HepG2 (cell line): ENCODE data around the gene BAHCC1. TPM values are rescaled to one million over a fixed set of nuclear protein-coding genes. Genes with fewer than 3 reads are reported as not detected.
A peak's percentile ranks its signal among the peaks of the same experiment; 100 is the strongest.

Experiments
- AGO2 ChIP-seq: fragments of 200-400 bp; formaldehyde crosslinking; optimal IDR thresholded peaks from 2 replicates; pipeline ENCODE3; 2017; ENCODE audit warnings: mild to moderate bottlenecking, low read depth, low read length, moderate library complexity
- BRCA1 ChIP-seq: sonication (generic); formaldehyde crosslinking; IDR thresholded peaks from 2 replicates; pipeline ENCODE4 v1.4.0; 2020; ENCODE audit warnings: missing genetic modification reagents
- CAMTA2 ChIP-seq: sonication (generic); formaldehyde crosslinking; IDR thresholded peaks from 2 replicates; pipeline ENCODE4 v1.4.0; 2020; ENCODE audit warnings: mild to moderate bottlenecking, missing genetic modification reagents, borderline replicate concordance
- CEBPB ChIP-seq: IDR thresholded peaks from 2 replicates; pipeline ENCODE4 v1.6.1; 2011; ENCODE audit warnings: low read depth, low read length, improper control_type of control experiment, borderline replicate concordance
- FIP1L1 ChIP-seq: fragments of 200-400 bp; formaldehyde crosslinking; IDR thresholded peaks from 2 replicates; pipeline ENCODE4 v1.6.1; 2018; ENCODE audit warnings: low read depth, mild to moderate bottlenecking, low read length, moderate library complexity, borderline replicate concordance; ENCODE audit not compliant: insufficient read depth
- FOXK1 ChIP-seq: sonication (generic); formaldehyde crosslinking; IDR thresholded peaks from 2 replicates; pipeline ENCODE4 v1.4.0; 2020; ENCODE audit warnings: low read depth, missing genetic modification reagents, borderline replicate concordance
- FOXO1 ChIP-seq: sonication (generic); formaldehyde crosslinking; IDR thresholded peaks from 2 replicates; pipeline ENCODE4 v1.4.0; 2020; ENCODE audit warnings: missing genetic modification reagents
- KDM4B ChIP-seq: sonication (generic); formaldehyde crosslinking; IDR thresholded peaks from 2 replicates; pipeline ENCODE4 v1.4.0; 2020; ENCODE audit warnings: missing genetic modification reagents
- PHB2 ChIP-seq: fragments of 450-650 bp; IDR thresholded peaks from 2 replicates; pipeline ENCODE4 v1.6.1; 2018; ENCODE audit not compliant: partially characterized antibody
- POLR2G ChIP-seq: fragments of 200-400 bp; formaldehyde crosslinking; IDR thresholded peaks from 2 replicates; pipeline ENCODE4 v1.6.1; 2018; ENCODE audit warnings: mild to moderate bottlenecking, low read depth, low read length, moderate library complexity
- PTBP1 ChIP-seq: fragments of 200-400 bp; formaldehyde crosslinking; IDR thresholded peaks from 2 replicates; pipeline ENCODE4 v1.6.1; 2018; ENCODE audit warnings: low read length, low read depth; ENCODE audit not compliant: poor library complexity, severe bottlenecking
- RFXAP ChIP-seq: sonication (generic); formaldehyde crosslinking; IDR thresholded peaks from 2 replicates; pipeline ENCODE4 v1.4.0; 2020; ENCODE audit warnings: missing genetic modification reagents, borderline replicate concordance
- SP1 ChIP-seq, 2 experiments: fragments of 450-650 bp in 1 of 2; sonication (generic) in 1 of 2; formaldehyde crosslinking in 1 of 2; IDR thresholded peaks; 2 replicates each; pipeline versions ENCODE4 v1.4.0 to v1.6.1; 2016 to 2020; ENCODE audit warnings: missing genetic modification reagents in 1 of 2
- TGIF2 ChIP-seq: IDR thresholded peaks from 2 replicates; pipeline ENCODE4 v1.6.1; 2016; ENCODE audit warnings: control low read depth, missing compliant biosample characterization
- TRAFD1 ChIP-seq: sonication (generic); formaldehyde crosslinking; IDR thresholded peaks from 2 replicates; pipeline ENCODE4 v1.5.1; 2020; ENCODE audit warnings: missing genetic modification reagents, mild to moderate bottlenecking, borderline replicate concordance
- YEATS4 ChIP-seq: sonication (generic); formaldehyde crosslinking; IDR thresholded peaks from 2 replicates; pipeline ENCODE4 v1.4.0; 2020; ENCODE audit warnings: missing genetic modification reagents, borderline replicate concordance
- ZKSCAN8 ChIP-seq: IDR thresholded peaks from 2 replicates; pipeline ENCODE4 v1.6.1; 2016; ENCODE audit warnings: borderline replicate concordance, missing genetic modification reagents, missing compliant biosample characterization
- ZNF251 ChIP-seq: sonication (generic); formaldehyde crosslinking; IDR thresholded peaks from 2 replicates; pipeline ENCODE4 v1.9.0; 2021; ENCODE audit warnings: mild to moderate bottlenecking, missing genetic modification reagents
- ZNF430 ChIP-seq: sonication (generic); formaldehyde crosslinking; IDR thresholded peaks from 2 replicates; pipeline ENCODE4 v1.9.0; 2021; ENCODE audit warnings: mild to moderate bottlenecking, missing genetic modification reagents
- ZNF550 ChIP-seq: sonication (generic); formaldehyde crosslinking; IDR thresholded peaks from 2 replicates; pipeline ENCODE4 v1.4.0; 2020; ENCODE audit warnings: mild to moderate bottlenecking, missing genetic modification reagents, borderline replicate concordance
- ZNF589 ChIP-seq: sonication (generic); formaldehyde crosslinking; conservative IDR thresholded peaks from 2 replicates; pipeline ENCODE4 v1.8.0; 2022; ENCODE audit warnings: mild to moderate bottlenecking, moderate library complexity, missing genetic modification reagents
- ZNF7 ChIP-seq: IDR thresholded peaks from 2 replicates; pipeline ENCODE4 v1.6.1; 2016; ENCODE audit warnings: missing biosample characterization, missing genetic modification reagents
- ZNF720 ChIP-seq: sonication (generic); formaldehyde crosslinking; IDR thresholded peaks from 2 replicates; pipeline ENCODE4 v1.4.0; 2020; ENCODE audit warnings: missing genetic modification reagents
- ZNF850 ChIP-seq: sonication (generic); formaldehyde crosslinking; conservative IDR thresholded peaks from 2 replicates; pipeline ENCODE4 v1.9.0; 2021; ENCODE audit warnings: mild to moderate bottlenecking, missing genetic modification reagents
- ZNF878 ChIP-seq: sonication (generic); formaldehyde crosslinking; IDR thresholded peaks from 2 replicates; pipeline ENCODE4 v1.8.1; 2023; ENCODE audit warnings: mild to moderate bottlenecking, missing genetic modification reagents, moderate library complexity
- polyA plus RNA-seq, 8 experiments: library from polyadenylated mRNA; depleted of rRNA in 3 of 8; stranded (reverse) in 7 of 8; unstranded in 1 of 8; fragments of >200 nt; fragmentation: Illumina TruSeq in 4 of 8; extraction: Trizol in 4 of 8; gene quantifications; 2 replicates each; pipeline versions ENCODE4 v1.2.1 to v1.2.3, GENCODE V29; 2011 to 2016; ENCODE audit warnings: low read depth in 4 of 8, missing spikeins in 1 of 8, mixed read lengths in 1 of 8; ENCODE audit not compliant: insufficient read depth in 1 of 8
- total RNA-seq, 5 experiments: library from RNA; depleted of rRNA; stranded (reverse); fragments of >200 nt; fragmentation: Illumina TruSeq; extraction: Trizol; gene quantifications; 2 replicates each; pipeline ENCODE4 v1.2.3, GENCODE V29; 2016; ENCODE audit warnings: low read depth in 1 of 5
- TF ChIP-seq, protein P1 (sequence below): sonication (generic); formaldehyde crosslinking; IDR thresholded peaks from 2 replicates; pipeline ENCODE4 v1.4.0; 2020; ENCODE audit warnings: mild to moderate bottlenecking, missing genetic modification reagents
- TF ChIP-seq, protein P2 (sequence below): sonication (generic); formaldehyde crosslinking; IDR thresholded peaks from 2 replicates; pipeline ENCODE4 v1.5.1; 2020; ENCODE audit warnings: missing genetic modification reagents, mild to moderate bottlenecking, borderline replicate concordance

Gene BAHCC1
- total and polyA plus RNA-seq, 2 of the 13 experiments (the other 11 are each of a cell fraction or from before 2014, with no cell fraction given), result 1.4 to 1.7 TPM

GRCh38 chr17:81397314-81398175, 2.3 kb downstream of the BAHCC1 start (continued):
- TF ChIP-seq, protein P1, sequence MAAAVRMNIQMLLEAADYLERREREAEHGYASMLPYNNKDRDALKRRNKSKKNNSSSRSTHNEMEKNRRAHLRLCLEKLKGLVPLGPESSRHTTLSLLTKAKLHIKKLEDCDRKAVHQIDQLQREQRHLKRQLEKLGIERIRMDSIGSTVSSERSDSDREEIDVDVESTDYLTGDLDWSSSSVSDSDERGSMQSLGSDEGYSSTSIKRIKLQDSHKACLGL (CRISPR knock-in tag), result no peak
- TF ChIP-seq ZNF7 (CRISPR knock-in tag) (no peak), CEBPB (no peak), RFXAP (no peak), POLR2G (peak; percentile 66), FOXK1 (CRISPR knock-in tag) (0 out of 2 replicates have a peak, but pooled peaks have one; percentile 27), YEATS4 (0 out of 2 replicates have a peak, but pooled peaks have one; percentile 10), ZNF589 (no peak), TRAFD1 (CRISPR knock-in tag) (no peak), PTBP1 (peak; percentile 76), SP1 (IDR thresholded peaks at IDR 0.05) (no peak), SP1 (CRISPR knock-in tag; IDR thresholded peaks at IDR 0.05) (peak; percentile 22; the same call in 1 of the 2 replicates), FIP1L1 (peak; percentile 95; the same call in 1 of the 2 replicates), ZNF850 (CRISPR knock-in tag) (no peak), TGIF2 (CRISPR knock-in tag) (no peak), PHB2 (no peak), FOXO1 (no peak), ZNF430 (CRISPR knock-in tag) (no peak), CAMTA2 (no peak), BRCA1 (CRISPR knock-in tag) (no peak), ZNF251 (CRISPR knock-in tag) (no peak), KDM4B (CRISPR knock-in tag) (no peak), ZNF720 (peak; percentile 13; the same call in 1 of the 2 replicates), AGO2 (no peak), ZKSCAN8 (no peak; the same call in 1 of the 2 replicates), ZNF550 (CRISPR knock-in tag) (no peak), ZNF878 (CRISPR knock-in tag) (0 out of 2 replicates have a peak, but pooled peaks have one; percentile 29)
- TF ChIP-seq, protein P2, sequence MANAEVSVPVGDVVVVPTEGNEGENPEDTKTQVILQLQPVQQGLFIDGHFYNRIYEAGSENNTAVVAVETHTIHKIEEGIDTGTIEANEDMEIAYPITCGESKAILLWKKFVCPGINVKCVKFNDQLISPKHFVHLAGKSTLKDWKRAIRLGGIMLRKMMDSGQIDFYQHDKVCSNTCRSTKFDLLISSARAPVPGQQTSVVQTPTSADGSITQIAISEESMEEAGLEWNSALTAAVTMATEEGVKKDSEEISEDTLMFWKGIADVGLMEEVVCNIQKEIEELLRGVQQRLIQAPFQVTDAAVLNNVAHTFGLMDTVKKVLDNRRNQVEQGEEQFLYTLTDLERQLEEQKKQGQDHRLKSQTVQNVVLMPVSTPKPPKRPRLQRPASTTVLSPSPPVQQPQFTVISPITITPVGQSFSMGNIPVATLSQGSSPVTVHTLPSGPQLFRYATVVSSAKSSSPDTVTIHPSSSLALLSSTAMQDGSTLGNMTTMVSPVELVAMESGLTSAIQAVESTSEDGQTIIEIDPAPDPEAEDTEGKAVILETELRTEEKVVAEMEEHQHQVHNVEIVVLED (CRISPR knock-in tag), result 0 out of 2 replicates have a peak, but pooled peaks have one; percentile 28
